Vagina (tissue), 2 donors: ENCODE results near the gene DLD. TPM values are rescaled to one million over a fixed set of nuclear protein-coding genes. Genes with fewer than 3 reads are reported as not detected.

Experiments
- DNase-seq, 2 donors: peaks; one replicate each; pipeline ENCODE4 v3.0.0-alpha.2; 2017; ENCODE audit errors: extremely low spot score in 2 of 2
- H3K27ac ChIP-seq: fragments of 200-600 bp; sonication (generic); one replicate; pipeline ENCODE4 v1.5.1; 2019
- H3K27me3 ChIP-seq: fragments of 200-600 bp; sonication (generic); one replicate; pipeline ENCODE4 v1.5.1; 2019
- H3K36me3 ChIP-seq, 2 donors: fragments of 200-600 bp; sonication (generic); one replicate each; pipeline ENCODE4 v1.5.1; 2017 to 2019
- H3K4me1 ChIP-seq: fragments of 200-600 bp; sonication (generic); one replicate; pipeline ENCODE4 v1.5.1; 2019
- H3K4me3 ChIP-seq, 2 donors: fragments of 200-600 bp; sonication (generic); 1 replicate in 1 of 2; 2 replicates in 1 of 2; pipeline ENCODE4 v1.5.1; 2016 to 2019
- H3K9me3 ChIP-seq: fragments of 200-600 bp; sonication (generic); one replicate; pipeline ENCODE4 v1.5.1; 2019
- CTCF ChIP-seq, 3 experiments: fragments of 450-650 bp in 2 of 3; fragments of 200-600 bp in 1 of 3; sonication (generic) in 1 of 3; IDR thresholded peaks; one replicate each; pipeline ENCODE4 v1.5.1; 2017 to 2019; ENCODE audit warnings: antibody characterized with exemption in 3 of 3, mild to moderate bottlenecking in 2 of 3, moderate library complexity in 2 of 3
- POLR2A ChIP-seq, 2 donors: fragments of 450-650 bp; IDR thresholded peaks; one replicate each; pipeline ENCODE4 v1.6.1; 2017; ENCODE audit warnings: antibody characterized with exemption in 2 of 2, mild to moderate bottlenecking in 2 of 2, moderate library complexity in 2 of 2
- POLR2AphosphoS5 ChIP-seq, 2 donors: sonication (generic); formaldehyde crosslinking; IDR thresholded peaks; one replicate each; pipeline ENCODE4 v1.9.0; 2017; ENCODE audit warnings: antibody characterized with exemption in 2 of 2, mild to moderate bottlenecking in 2 of 2, low read depth in 1 of 2; ENCODE audit not compliant: insufficient read depth in 1 of 2
- intact Hi-C: fragments of 100-400 bp; cut with DNase I; formaldehyde crosslinking; loops from one replicate; pipeline ENCODE4 v1.15.1; 2023
- total RNA-seq: library from RNA; depleted of rRNA; stranded (reverse); fragments of >200 nt; gene quantifications from one replicate; pipeline ENCODE4 v1.2.3, GENCODE V29; 2016

Gene DLD
- total RNA-seq, 1 donor from 2014 or later: 67.8 TPM

GRCh38 chr7:107874605-107875446 is 16.2 kb upstream of the DLD start:
- no peak overlapping the region for H3K27ac ChIP-seq
- H3K36me3 ChIP-seq: no peaks in the 10 kb centered on the region
- H3K4me1 ChIP-seq: peaks cover 7% of the 10 kb centered on the region
- no peaks in the 10 kb centered on the region for H3K9me3 ChIP-seq
- no peaks in the 10 kb centered on the region for H3K27me3 ChIP-seq
- DNase-seq: no peak
- intact Hi-C loops: no loop called here
- TF ChIP-seq POLR2AphosphoS5 (IDR thresholded peaks at IDR 0.05; ENCODE audit: insufficient read depth in 1 of 2, low read depth in 1 of 2) (no peak), CTCF (IDR thresholded peaks at IDR 0.05) (peak; percentile 28 to 66 (median 61))
- no peak overlapping the region for H3K4me3 ChIP-seq

DNA sequence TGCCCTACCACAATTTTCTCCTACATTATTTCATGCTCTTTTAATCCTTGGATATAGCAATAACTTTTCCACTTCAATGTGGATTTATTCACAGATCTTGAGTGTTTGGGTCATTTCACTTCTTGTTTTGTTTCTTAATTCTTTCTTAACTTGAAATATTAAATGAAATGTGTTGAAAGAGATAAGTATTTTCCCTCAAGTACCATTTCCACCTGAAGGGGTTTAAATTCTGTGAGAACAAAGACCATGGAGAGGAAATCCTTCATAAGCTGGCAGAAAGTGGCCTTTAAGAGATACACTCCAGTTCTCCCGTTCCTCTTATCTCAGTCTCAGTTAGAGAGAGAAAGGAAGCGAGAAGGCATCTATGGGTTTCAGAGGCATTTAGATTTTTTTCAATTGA is 14.1 kb upstream of the DLD start:
- no peaks in the 10 kb centered on the region for H3K27me3 ChIP-seq
- H3K36me3 ChIP-seq: no peaks in the 10 kb centered on the region
- no peak overlapping the region for H3K27ac ChIP-seq
- TF ChIP-seq CTCF (IDR thresholded peaks at IDR 0.05): no peak
- no peak for TF ChIP-seq POLR2A (IDR thresholded peaks at IDR 0.05)
- TF ChIP-seq POLR2AphosphoS5 (IDR thresholded peaks at IDR 0.05; ENCODE audit: insufficient read depth in 1 of 2, low read depth in 1 of 2): no peak
- H3K4me1 ChIP-seq: peaks cover 8% of the 10 kb centered on the region
- intact Hi-C loops: no loop called here
- no peak for DNase-seq
- no peak overlapping the region for H3K4me3 ChIP-seq
- no peaks in the 10 kb centered on the region for H3K9me3 ChIP-seq

DNA sequence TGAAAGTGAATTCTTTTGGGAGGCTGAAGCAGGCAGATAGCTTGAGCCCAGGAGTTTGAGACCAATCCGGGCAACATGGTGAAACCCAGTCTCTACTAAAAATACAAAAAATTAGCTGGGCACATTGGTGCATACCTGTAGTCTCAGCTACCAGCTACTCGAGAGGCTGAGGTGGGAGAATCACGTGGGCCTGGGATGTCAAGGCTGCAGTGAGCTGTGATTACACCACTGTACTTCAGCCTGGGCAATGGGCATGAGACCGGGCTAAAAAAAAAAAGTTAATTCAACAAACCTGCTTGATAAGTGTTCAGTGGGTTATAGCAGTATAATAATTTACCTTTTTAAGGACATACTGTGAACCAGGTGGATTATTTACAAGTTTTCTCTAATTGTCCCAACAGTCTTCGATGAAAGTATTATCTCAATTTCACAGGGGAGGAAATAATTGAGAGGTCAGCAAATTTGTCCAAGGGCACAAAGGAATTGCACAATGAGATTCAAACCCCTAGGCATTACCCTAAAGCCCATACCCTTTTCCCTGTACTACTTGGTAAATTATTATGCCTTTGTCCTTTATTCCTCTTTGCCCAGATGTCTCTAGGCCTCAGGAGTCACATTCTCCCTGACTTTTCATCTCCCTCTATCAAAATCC is 13.1 kb upstream of the DLD start:
- Histone ChIP-seq H3K27ac (no peak overlapping the region), H3K9me3 (no peaks in the 10 kb centered on the region), H3K27me3 (no peaks in the 10 kb centered on the region), H3K4me1 (peaks cover 8% of the 10 kb centered on the region), H3K4me3 (no peak overlapping the region), H3K36me3 (no peaks in the 10 kb centered on the region)
- DNase-seq: no peak
- intact Hi-C loops: no loop called here
- TF ChIP-seq POLR2AphosphoS5 (IDR thresholded peaks at IDR 0.05; ENCODE audit: insufficient read depth in 1 of 2, low read depth in 1 of 2) (no peak), POLR2A (IDR thresholded peaks at IDR 0.05) (no peak), CTCF (IDR thresholded peaks at IDR 0.05) (no peak)

- intact Hi-C loops: no loop called here
- no peaks in the 10 kb centered on the region for H3K9me3 ChIP-seq
- H3K36me3 ChIP-seq: no peaks in the 10 kb centered on the region
- no peak overlapping the region for H3K4me3 ChIP-seq
- no peak for DNase-seq
- no peaks in the 10 kb centered on the region for H3K27me3 ChIP-seq
- no peak overlapping the region for H3K27ac ChIP-seq
- peaks cover 8% of the 10 kb centered on the region for H3K4me1 ChIP-seq
- TF ChIP-seq POLR2A (IDR thresholded peaks at IDR 0.05) (no peak), CTCF (IDR thresholded peaks at IDR 0.05) (no peak), POLR2AphosphoS5 (IDR thresholded peaks at IDR 0.05; ENCODE audit: insufficient read depth in 1 of 2, low read depth in 1 of 2) (no peak)
These were observed 12.3 kb upstream of the DLD start for GRCh38 chr7:107878636-107879035.
